Amniotic stem cell (primary cell): ENCODE data around the gene ATP2A1.
"Not testable (repeated sequence)": the region's sequence is repeated elsewhere in the genome, so short reads cannot be mapped to it uniquely, and the experiment has no call there.

Source experiments
- DNase-seq: peaks from one replicate; lab custom pipeline; 2025; lab: John Stamatoyannopoulos, UW

ATP2A1 gene

DNA sequence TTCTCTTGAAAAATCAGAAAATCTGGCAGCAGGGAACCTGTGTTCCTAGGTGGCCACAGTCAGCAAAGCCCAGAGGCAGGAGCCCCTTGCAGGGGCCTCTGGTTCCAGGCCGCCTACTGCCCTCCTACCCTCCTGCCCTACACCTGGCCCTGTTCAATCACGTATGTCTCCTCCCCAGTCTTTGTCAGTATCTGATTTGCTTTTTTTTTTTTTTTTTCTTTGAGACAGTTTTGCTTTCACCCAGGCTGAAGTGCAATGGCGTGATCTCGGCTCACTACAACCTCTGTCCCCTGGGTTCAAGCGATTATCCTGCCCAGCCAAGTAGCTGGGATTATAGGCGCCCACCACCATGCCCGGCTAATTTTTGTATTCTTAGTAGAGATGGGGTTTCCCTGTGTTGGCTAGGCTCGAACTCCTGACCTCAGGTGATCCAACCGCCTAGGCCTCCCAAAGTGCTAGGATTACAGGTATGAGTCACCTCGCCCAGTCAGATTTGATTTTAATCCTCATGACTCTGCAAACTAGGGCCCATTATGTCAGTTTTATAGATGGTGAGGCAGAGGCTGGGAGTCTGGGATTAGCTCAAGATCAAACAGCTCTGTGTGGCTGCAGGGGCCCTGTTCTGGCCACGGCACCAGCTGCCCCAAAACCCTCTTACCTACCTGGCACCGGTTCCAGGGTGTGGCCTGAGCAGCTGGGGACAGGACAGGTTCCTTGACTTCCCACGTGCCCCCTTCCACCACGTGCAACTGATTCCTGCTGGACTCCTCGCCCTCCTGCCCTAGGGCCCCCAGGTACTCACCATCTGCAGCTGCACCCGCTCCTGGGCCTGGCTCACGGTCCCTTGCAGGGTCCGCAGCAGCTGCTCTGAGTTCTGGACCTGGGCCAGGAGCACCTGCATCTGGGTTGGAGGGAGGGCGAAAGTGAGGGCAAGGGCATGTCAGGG is 32.1 kb downstream of the ATP2A1 start:
- no peak for DNase-seq

DNA sequence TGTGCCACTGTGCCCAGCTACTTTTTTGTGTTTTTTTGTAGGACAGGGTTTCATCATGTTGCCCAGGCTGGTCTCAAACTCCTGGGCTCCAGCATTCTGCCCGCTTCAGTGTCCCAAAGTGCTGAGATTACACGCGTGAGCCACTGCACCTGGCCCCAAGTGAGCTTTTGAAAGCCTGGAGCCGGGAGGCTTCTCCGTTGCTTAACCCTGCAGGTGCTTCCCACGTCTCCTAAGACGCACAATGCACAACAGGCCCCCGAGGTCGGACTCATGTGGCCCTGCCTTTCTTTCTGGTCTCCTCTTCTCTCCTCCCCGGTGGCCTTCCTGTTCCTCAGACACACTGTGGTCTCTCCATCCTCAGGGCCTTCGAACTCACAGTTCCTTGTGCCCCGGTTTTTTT is 34.3 kb downstream of the ATP2A1 start:
- no peak for DNase-seq

DNA sequence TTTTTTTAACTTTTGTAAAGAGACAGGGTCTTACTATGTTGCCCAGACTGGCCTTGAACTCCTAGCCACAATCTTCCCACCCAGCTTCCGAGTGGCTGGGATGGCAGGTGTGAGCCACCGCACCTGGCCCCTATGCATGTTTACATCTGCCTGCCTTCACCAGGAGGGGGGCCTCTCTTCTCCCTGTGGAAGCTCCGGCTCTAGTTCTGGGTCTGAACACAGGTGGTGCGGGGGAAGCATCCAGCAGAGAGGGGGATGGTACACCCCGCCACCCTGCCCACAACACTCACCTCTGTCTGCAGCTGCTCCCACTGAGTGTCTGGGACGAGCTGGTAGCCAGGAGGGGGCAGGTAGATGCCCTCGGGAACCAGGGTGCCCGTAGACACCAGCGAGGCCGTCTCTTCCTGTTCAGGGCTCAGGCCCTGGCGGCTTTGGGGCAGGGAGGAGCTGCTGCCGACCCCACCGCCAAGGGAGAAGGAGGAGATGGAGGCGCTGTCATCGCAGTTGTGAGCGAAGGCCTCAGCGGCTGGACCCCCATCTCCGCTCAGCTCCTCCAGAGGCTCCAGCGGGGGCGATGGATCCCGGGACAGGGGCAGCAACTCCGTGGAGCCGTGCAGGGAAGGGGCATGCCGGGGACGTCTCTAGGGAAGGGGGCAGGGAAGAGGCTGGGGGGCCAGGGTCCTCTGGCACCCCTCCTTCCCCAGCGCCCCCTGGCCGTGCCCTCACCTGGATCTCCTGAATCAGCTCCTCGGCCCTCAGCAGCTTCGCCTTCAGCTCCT is 35.8 kb downstream of the ATP2A1 start:
- no peak for DNase-seq

DNA sequence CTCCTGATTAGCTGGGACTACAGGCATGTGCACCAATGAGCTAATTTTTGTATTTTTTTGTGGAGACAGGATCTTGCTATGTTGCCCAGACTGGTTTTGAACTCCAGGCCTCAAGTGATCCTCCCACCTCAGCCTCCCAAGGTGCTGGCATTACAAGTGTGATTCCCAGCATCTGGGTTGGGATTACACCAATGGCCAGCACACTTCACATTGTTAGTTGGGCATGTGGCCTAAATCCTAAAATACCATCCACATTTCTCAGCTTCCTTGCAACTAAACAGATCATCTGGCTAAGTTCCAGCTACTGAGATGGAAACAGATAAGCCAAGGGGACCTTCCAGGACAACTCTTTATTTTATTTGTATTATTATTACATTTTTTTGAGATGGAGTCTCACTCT is 36.9 kb downstream of the ATP2A1 start:
- DNase-seq: no peak

DNA sequence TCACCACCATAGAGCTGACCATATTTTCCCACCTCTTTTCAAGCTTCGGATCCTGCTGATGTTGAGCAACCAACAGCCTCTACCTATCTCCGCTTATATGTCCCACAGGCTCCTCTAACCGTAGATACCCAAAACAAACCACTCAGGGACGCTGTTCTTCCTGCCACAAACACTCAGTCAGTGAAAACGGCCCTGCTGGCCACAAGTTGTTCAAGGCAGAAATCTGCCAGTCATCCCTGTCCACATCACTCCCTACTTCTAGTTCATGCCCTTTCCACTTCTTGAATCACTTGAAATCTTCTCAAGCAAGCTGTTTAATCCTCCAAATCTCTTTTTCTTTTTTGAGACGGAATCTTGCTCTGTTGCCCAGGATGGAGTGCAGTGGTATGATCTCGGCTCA is 38.8 kb downstream of the ATP2A1 start:
- no peak for DNase-seq

DNA sequence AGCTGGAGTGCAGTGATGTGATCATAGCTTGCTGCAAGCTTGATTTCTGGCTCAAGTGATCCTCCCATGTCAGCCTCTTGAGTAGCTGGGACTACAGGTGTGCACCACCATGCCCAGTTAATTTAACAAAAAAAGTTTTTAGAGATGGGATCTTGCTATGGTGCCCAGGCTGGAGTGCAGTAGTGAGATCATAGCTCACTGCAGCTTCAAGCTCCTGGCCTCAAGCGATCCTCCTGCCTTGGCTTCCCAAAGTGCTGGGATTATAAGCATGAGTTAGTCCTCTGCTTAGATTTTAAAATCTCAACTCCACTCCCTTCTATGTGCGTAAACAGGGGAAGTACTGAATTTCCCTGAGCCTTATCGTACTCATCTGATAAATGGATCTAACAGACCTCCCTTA is 40.4 kb downstream of the ATP2A1 start:
- DNase-seq: no peak

DNA sequence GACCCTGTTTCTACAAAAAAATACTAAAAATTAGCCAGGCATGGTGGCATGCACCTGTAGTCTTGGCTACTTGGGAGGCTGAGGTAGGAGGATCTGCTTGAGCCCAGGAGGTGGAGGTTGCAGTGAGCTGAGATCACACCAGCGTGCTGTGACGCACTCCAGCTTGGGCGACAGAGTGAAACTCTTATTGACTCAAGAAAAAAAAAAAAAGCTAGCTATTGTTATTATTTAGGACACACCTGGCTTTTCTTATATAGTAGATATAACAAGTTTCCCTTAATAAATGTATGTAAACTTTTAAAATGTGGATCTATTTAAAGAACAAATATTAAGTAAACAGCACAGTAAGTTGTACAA is 44.9 kb downstream of the ATP2A1 start:
- no peak for DNase-seq

DNA sequence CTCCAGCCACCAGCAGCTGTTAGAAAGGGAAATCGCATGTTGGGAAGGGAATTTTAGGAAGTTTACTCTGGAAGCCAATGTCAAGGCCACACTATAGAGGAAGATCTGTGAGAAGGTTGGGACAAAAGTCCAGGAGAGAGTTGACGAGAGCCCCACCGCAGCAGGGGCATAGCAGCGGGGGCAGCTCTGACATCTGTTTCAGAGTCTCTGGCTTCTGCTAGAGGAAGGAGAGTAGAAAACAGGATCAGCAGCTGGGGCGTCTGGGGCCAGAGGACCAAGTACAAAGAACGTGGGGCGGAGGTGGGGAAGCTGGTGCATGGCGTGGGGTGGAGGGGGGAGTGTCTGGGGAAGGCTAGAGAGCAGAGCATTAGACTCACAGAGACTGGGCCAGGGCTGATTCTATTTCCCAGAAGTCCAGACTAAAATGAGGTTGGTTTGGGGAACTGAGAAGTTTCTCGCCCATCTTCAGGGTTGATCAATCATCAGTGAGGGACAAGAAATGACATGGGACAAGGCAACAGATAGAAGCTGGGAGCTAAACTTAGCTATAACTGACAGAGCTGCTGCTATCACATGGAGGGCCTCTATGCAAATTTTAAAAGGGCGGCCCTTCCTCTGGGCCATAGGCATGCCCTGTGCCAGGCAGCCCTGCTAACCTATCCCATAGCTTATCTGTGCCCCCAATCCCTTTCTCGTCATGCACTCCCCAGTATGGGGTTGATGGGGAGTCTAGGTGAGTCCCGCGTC is 45.5 kb downstream of the ATP2A1 start:
- DNase-seq: no peak

DNA sequence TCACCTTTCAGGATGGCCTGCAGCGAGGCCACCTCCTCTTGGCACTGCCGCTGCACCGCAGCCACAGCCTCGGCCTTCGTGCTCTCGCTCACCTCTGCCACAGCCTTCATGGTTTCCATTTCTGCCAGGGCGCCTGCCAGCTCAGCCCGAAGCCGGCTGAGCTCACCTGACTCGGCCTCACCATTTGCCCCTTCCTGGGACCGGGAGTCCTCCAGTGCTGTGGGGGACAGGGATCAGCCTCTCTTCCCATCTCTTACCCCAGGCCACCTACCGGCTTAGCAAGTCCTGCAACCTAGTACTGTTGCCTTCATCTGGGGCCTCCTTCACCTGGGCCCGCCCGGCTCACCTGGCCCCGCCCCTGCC is 46.1 kb downstream of the ATP2A1 start:
- no peak for DNase-seq

DNA sequence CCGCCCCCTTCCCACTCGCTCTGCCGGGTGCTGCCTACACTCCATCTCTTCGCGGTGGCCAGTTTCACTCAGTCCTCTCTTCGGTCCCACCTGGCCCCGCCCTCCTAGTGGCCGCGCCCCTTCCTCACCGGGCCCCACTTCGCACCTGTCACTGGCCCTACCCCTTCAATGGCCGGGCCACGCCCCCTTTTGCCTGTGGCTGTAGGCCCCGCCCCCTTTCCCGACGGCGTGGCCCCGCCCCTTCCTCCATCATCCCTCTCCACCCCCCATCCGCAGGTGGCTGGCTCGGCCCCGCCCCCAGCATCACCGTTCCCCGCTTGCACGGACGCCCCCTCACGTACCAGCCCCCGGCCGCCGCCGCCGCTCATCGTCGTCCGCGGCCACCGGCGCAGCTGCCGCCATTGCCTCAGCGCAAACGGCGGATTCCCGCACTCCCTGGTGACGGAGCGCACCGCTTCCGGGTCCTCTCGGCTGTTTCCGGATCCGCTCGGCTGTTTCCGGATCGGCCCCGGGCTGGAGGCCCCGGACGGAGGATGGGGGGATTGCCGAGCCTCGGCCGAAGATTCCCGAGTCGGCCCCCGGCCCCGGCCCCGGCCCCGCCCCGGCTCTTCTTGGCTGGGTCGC is 46.6 kb downstream of the ATP2A1 start, which contains the start of gene RABEP2:
RABEP2 (minus strand) TSS at position 477 of the 624 bp plus-strand sequence; CDS start at position 402, 75 bp downstream.
- DNase-seq: peak; percentile 74

DNA sequence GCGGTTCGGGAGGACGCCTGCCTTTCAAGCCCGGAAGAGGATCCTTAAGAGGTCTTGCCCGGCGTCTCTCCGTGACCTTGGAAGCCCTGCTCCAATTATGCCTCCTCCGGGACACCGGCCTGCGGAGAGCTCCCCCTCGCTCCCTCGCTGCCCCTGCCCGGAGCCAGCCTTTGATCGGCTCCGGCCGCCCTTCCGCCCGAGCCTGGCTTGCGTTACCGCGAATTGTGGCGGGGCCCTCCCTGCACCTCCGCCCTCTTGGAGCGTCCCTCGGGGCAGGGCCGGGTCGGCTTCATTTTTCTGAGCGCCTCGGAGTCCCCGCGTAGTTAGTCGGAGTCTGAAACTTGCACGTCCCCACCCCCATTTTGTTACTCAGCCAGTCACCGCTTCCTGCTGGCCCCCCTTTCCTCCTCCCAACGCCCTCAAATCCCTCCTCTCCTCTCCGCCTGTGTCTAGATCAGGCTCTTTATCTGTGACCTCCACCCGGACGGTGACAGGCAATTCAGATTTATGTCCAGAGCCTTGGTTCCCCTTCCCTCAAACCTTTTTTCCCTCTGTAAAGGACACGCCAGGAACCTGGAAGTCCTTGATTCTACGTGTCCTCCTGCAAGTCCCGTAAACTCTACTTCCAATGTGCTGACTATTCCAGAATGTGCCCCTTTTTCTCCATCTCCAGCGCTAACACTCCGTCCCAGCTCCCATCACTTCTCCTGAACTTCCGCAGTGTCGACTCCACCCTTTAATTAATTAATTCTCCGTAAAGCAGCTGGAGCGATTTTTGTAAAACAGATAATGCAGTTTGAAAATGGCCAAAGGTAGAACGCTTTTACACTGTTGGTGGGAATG is 47.3 kb downstream of the ATP2A1 start:
- DNase-seq: peak; percentile 58

DNA sequence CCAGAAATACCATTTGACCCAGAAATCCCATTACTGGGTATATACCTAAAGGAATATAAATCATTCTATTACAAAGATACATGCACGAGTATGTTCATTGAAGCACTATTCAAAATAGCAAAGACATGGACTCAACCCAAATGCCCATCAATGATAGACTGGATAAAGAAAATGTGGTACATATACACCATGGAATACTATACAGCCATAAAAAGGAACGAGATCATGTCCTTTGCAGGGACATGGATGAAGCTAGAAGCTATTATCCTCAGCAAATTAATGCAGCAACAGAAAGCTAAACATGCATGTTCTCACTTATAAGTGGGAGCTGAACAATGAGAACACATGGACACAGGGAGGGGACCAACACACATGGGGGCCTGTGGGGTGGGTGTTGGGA is 48.0 kb downstream of the ATP2A1 start:
- not testable (repeated sequence) for DNase-seq

DNA sequence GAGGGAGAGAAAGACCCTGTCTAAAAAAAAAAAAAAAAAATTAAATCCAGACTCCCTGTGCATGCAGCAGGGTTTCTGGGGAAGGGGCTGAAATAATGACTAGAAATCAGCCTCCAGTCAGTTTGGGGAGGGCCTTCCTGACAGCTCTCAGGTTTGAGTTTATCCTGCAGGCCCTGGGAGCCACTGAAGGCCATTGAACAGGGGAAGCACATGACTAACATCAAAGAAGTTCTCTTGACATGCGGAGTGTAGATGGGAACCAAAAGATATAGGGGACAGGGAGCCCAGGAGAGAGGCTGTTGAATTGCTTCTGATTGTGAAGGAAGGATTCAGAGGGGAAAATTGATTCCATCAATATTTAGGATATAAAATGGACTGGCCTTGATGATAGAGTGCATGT is 49.5 kb downstream of the ATP2A1 start:
- no peak for DNase-seq

DNA sequence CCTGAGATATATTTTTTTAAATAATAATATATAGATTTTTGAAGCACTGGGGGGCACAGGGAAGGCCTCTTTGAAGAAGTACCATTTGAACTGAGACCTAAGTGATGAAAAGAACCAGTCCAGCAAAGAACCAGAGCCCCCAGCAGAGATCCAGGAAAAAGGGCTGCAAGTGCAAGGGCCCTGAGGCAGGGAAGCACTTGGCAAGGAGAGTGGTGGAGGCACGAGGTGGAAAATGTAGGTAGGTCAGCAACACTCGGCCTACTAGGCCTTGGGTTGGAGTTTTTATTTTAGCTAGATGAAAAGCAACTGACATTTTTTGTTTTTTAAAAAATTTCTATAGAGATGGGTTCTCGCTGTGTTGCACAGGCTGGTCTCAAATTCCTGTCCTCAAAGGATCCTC is 51.9 kb downstream of the ATP2A1 start:
- DNase-seq: no peak

DNA sequence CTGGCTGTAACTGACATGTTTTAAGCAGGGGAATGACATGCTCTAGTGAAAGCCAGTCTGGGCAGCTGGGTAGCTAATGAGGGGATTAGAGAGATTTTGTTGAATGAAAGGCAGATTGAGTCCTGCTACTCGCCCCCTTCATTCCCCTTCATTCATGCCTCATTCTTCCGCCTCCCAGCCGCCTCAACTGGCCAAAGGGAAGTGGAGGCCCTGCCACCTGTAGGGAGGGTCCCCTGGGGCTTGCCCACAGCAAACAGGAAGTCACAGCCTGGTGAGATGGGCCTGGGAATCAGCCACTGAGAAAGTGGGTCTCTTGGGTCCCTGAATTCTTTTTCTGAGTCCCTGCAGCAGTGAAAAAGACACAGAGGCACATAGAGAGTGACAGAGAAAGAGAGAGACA is 52.4 kb downstream of the ATP2A1 start:
- no peak for DNase-seq

DNA sequence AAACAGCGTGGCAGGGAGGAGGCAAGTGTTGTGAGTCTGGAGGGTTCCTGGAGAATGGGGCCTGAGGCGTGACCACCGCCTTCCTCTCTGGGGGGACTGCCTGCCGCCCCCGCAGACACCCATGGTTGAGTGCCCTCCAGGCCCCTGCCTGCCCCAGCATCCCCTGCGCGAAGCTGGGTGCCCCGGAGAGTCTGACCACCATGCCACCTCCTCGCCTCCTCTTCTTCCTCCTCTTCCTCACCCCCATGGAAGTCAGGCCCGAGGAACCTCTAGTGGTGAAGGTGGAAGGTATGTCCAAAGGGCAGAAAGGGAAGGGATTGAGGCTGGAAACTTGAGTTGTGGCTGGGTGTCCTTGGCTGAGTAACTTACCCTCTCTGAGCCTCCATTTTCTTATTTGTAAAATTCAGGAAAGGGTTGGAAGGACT is 53.5 kb downstream of the ATP2A1 start, which contains the start of gene CD19:
CD19 (plus strand) TSS at position 171 of the 425 bp plus-strand sequence; CDS start at position 201, 30 bp downstream.
- DNase-seq: no peak

DNA sequence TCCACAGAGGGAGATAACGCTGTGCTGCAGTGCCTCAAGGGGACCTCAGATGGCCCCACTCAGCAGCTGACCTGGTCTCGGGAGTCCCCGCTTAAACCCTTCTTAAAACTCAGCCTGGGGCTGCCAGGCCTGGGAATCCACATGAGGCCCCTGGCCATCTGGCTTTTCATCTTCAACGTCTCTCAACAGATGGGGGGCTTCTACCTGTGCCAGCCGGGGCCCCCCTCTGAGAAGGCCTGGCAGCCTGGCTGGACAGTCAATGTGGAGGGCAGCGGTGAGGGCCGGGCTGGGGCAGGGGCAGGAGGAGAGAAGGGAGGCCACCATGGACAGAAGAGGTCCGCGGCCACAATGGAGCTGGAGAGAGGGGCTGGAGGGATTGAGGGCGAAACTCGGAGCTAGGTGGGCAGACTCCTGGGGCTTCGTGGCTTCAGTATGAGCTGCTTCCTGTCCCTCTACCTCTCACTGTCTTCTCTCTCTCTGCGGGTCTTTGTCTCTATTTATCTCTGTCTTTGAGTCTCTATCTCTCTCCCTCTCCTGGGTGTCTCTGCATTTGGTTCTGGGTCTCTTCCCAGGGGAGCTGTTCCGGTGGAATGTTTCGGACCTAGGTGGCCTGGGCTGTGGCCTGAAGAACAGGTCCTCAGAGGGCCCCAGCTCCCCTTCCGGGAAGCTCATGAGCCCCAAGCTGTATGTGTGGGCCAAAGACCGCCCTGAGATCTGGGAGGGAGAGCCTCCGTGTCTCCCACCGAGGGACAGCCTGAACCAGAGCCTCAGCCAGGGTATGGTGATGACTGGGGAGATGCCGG is 54.3 kb downstream of the ATP2A1 start:
- DNase-seq: no peak

DNA sequence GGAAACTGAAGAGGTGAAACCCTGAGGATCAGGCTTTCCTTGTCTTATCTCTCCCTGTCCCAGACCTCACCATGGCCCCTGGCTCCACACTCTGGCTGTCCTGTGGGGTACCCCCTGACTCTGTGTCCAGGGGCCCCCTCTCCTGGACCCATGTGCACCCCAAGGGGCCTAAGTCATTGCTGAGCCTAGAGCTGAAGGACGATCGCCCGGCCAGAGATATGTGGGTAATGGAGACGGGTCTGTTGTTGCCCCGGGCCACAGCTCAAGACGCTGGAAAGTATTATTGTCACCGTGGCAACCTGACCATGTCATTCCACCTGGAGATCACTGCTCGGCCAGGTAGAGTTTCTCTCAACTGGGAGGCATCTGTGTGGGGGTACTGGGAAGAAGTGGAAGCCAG is 54.9 kb downstream of the ATP2A1 start:
- no peak for DNase-seq

DNA sequence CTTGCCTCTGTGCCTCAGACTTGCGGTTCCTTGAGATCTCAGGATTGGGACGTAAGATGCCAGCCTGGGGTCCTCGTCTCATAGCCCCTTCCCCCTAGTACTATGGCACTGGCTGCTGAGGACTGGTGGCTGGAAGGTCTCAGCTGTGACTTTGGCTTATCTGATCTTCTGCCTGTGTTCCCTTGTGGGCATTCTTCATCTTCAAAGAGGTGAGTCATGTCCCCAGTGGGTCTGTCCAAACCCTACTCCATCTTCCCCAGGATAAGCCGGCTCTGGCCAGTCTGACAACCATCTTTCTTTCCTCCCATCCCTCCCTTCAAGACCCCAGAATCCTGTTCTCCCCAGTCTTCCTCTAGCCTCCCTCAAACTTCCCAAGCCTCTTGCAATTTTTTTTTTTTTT is 57.1 kb downstream of the ATP2A1 start:
- no peak for DNase-seq
